B cell (primary cell): ENCODE results near the gene ATAD3B. TPM values are rescaled to one million over a fixed set of nuclear protein-coding genes. Genes with fewer than 3 reads are reported as not detected.
A peak's percentile ranks its signal among the peaks of the same experiment; 100 is the strongest.
"Not testable (repeated sequence)": the region's sequence is repeated elsewhere in the genome, so short reads cannot be mapped to it uniquely, and the experiment has no call there.

Source experiments
- ATAC-seq: fragments of 200-7000 bp; cut with Tn5 transposase; one replicate; pipeline ENCODE4 v1.10.0; 2021; ENCODE audit warnings: low read depth, mild to moderate bottlenecking, moderate number of reproducible peaks, moderate library complexity
- CTCF ChIA-PET: fragments of 350-600 bp; sonication (Branson Sonifier 250); formaldehyde crosslinking; loops from one replicate; lab custom pipeline; 2021; ENCODE audit warnings: antibody characterized with exemption, inconsistent platforms; lab: Charles Lee
- POLR2A ChIA-PET: fragments of 350-600 bp; sonication (Branson Sonifier 250); formaldehyde crosslinking; loops from one replicate; lab custom pipeline; 2021; ENCODE audit warnings: antibody characterized with exemption; lab: Charles Lee
- DNase-seq: peaks from one replicate; pipeline ENCODE4 v3.0.0; 2013
- H2AFZ ChIP-seq: 2 replicates; pipeline ENCODE4 v1.6.1; 2012; ENCODE audit warnings: mild to moderate bottlenecking, low read depth, low read length; ENCODE audit not compliant: insufficient read depth, poor library complexity, severe bottlenecking
- H3K27ac ChIP-seq, 2 donors: 1 replicate in 1 of 2; 2 replicates in 1 of 2; pipeline ENCODE4 v1.5.1; 2012 to 2013; ENCODE audit warnings: low read length in 2 of 2, mild to moderate bottlenecking in 2 of 2, moderate library complexity in 1 of 2
- H3K27me3 ChIP-seq, 4 experiments: fragments of 200-600 bp in 1 of 4; sonication (generic) in 1 of 4; replicated peaks in 1 of 4; 1 replicate in 2 of 4; 2 replicates in 2 of 4; pipeline versions ENCODE4 v1.6.1 to v1.7.0; 2013 to 2016; ENCODE audit warnings: low read length in 3 of 4, mild to moderate bottlenecking in 2 of 4, mixed read lengths in 1 of 4, moderate library complexity in 1 of 4; ENCODE audit not compliant: insufficient read depth in 4 of 4, control insufficient read depth in 3 of 4; ENCODE audit errors: control extremely low read depth in 1 of 4
- H3K36me3 ChIP-seq, 2 experiments: replicated peaks in 1 of 2; 1 replicate in 1 of 2; 2 replicates in 1 of 2; pipeline versions ENCODE4 v1.6.1 to v1.7.1; 2013; ENCODE audit warnings: low read length in 1 of 2; ENCODE audit not compliant: insufficient read depth in 2 of 2, control insufficient read depth in 1 of 2; ENCODE audit errors: control extremely low read depth in 1 of 2, extremely low read depth in 1 of 2
- H3K4me1 ChIP-seq, 2 donors: fragments of 200-600 bp in 1 of 2; sonication (generic) in 1 of 2; 1 replicate in 1 of 2; 2 replicates in 1 of 2; pipeline versions ENCODE4 v1.5.1 to v1.6.1; 2013 to 2017; ENCODE audit warnings: low read length in 2 of 2; ENCODE audit not compliant: control insufficient read depth in 2 of 2, insufficient read depth in 2 of 2
- H3K4me2 ChIP-seq: replicated peaks from 2 replicates; pipeline ENCODE3; 2012; ENCODE audit warnings: mild to moderate bottlenecking, low read depth, low read length; ENCODE audit not compliant: poor library complexity, severe bottlenecking
- H3K4me3 ChIP-seq, 5 experiments: fragments of 200-600 bp in 1 of 5; sonication (generic) in 1 of 5; 1 replicate in 3 of 5; 2 replicates in 2 of 5; pipeline versions ENCODE4 v1.5.1 to v1.7.0; 2011 to 2016; ENCODE audit warnings: low read length in 4 of 5, mild to moderate bottlenecking in 4 of 5, low read depth in 2 of 5, control low read depth in 1 of 5, moderate library complexity in 1 of 5; ENCODE audit not compliant: insufficient read depth in 1 of 5; ENCODE audit errors: control extremely low read depth in 1 of 5, extremely low read depth in 1 of 5
- H3K79me2 ChIP-seq: fragments of 200-600 bp; sonication (generic); one replicate; pipeline ENCODE4 v1.6.0; 2016; ENCODE audit warnings: low read length; ENCODE audit not compliant: control insufficient read depth, insufficient read depth
- H3K9ac ChIP-seq: fragments of 200-600 bp; sonication (generic); 2 replicates; pipeline ENCODE4 v1.6.1; 2017; ENCODE audit warnings: mild to moderate bottlenecking, low read length, moderate library complexity
- H3K9me3 ChIP-seq, 3 donors: one replicate each; pipeline versions ENCODE4 v1.6.1 to v1.7.1; 2013; ENCODE audit warnings: low read length in 2 of 3; ENCODE audit not compliant: control insufficient read depth in 2 of 3, insufficient read depth in 1 of 3; ENCODE audit errors: control extremely low read depth in 1 of 3
- H4K20me1 ChIP-seq: 2 replicates; pipeline ENCODE4 v1.6.0; 2012; ENCODE audit warnings: mild to moderate bottlenecking, low read length; ENCODE audit not compliant: insufficient read depth, control insufficient read depth, poor library complexity, severe bottlenecking
- H3K27ac Mint-ChIP-seq: one replicate; pipeline ENCODE4 v1.8.0; 2021; ENCODE audit warnings: mixed read lengths
- H3K27me3 Mint-ChIP-seq: one replicate; pipeline ENCODE4 v1.8.0; 2021; ENCODE audit warnings: mixed read lengths
- H3K4me1 Mint-ChIP-seq: one replicate; pipeline ENCODE4 v1.8.0; 2021; ENCODE audit warnings: mixed read lengths
- H3K4me3 Mint-ChIP-seq: one replicate; pipeline ENCODE4 v1.8.0; 2021; ENCODE audit warnings: mixed read lengths
- H3K9me3 Mint-ChIP-seq: one replicate; pipeline ENCODE4 v1.8.0; 2022; ENCODE audit warnings: mixed read lengths; ENCODE audit not compliant: insufficient read depth
- WGBS: methylation state at CpG from one replicate; pipeline ENCODE4 v1.1.5; 2013; ENCODE audit warnings: missing lambda C conversion rate; ENCODE audit not compliant: insufficient coverage; 5-methylcytosine and 5-hydroxymethylcytosine counted together
- intact Hi-C: fragments of 100-400 bp; cut with micrococcal nuclease; formaldehyde crosslinking; loops from one replicate; pipeline ENCODE4 v1.10.0; 2022
- polyA plus RNA-seq: library from polyadenylated mRNA; depleted of rRNA; stranded (reverse); fragments of >200 nt; gene quantifications from 2 replicates; pipeline ENCODE4 v1.2.3, GENCODE V29; 2012
- total RNA-seq, 2 donors: library from RNA; stranded (reverse); fragments of 120-200 nt in 1 of 2; gene quantifications; 1 replicate in 1 of 2; 2 replicates in 1 of 2; pipeline versions ENCODE4 v1.2.3 to v1.2.4, GENCODE V29; 2013 to 2022
- TF ChIP-seq, protein P1 (sequence below): fragments of 200-600 bp; IDR thresholded peaks from one replicate; pipeline ENCODE4 v1.8.0; 2022; ENCODE audit warnings: antibody characterized with exemption, mild to moderate bottlenecking

ATAD3B gene
- total and polyA plus RNA-seq, 2 donors (not counting 1 experiment from before 2014, with no cell fraction given), result 50.9 to 51.5 TPM

GRCh38 chr1:1495461-1495975 is 24.0 kb downstream of the ATAD3B start:
- POLR2A ChIA-PET, H3K27ac ChIP-seq, H3K27ac Mint-ChIP-seq, H3K27me3 Mint-ChIP-seq, H3K4me1 ChIP-seq, H3K79me2 ChIP-seq, CTCF ChIA-PET, H3K4me3 ChIP-seq, intact Hi-C loops, DNase-seq, ATAC-seq, H3K36me3 ChIP-seq, H2AFZ ChIP-seq, H3K9ac ChIP-seq, H3K4me2 ChIP-seq, H3K27me3 ChIP-seq, H3K4me3 Mint-ChIP-seq, H3K4me1 Mint-ChIP-seq, H3K9me3 Mint-ChIP-seq, H4K20me1 ChIP-seq: not testable (repeated sequence)
- peaks cover 0 to 25% (median 1%) of the 10 kb centered on the region in 3 donors for H3K9me3 ChIP-seq
- WGBS, result 97% methylated on average over 5 of the region's 18 CpGs

DNA sequence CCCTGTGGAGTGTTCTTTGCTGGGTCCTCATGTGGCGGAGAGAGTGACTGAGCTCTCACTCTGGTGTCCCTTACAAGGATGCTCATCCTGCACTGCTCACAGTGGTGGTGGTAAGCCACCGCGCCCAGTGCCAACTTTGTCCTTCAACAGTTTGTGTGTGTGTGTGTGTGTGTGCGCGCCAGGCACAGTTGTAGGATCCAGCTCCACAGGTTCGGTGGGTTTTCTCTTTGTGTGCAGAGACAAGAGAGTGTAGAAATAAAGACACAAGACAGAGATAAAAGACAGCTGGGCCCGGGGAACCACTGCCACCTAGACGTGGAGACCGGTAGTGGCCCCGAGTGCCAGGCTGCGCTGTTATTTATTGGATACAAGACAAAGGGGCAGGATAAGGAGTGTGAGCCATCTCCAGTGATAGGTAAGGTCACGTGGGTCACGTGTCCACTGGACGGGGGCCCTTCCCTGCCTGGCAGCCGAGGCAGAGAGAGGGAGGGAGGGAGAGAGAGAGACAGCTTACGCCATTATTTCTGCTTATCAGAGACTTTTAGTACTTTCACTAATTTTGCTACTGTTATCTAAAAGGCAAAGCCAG is 33.3 kb downstream of the ATAD3B start:
- Histone ChIP-seq H3K27ac (peak overlapping the region; percentile 58 to 82), H3K9ac (peak overlapping the region; percentile 32), H2AFZ (peak overlapping the region; percentile 49), H3K4me3 (peak overlapping the region in 4 of 5 experiments; percentile 19 to 44 (median 26)), H3K4me2 (peak overlapping the region; percentile 60)
- H3K9me3 Mint-ChIP-seq, H3K9me3 ChIP-seq, H4K20me1 ChIP-seq, H3K79me2 ChIP-seq, H3K27me3 ChIP-seq, H3K36me3 ChIP-seq, H3K27me3 Mint-ChIP-seq, H3K4me1 ChIP-seq: not testable (repeated sequence)
- Mint-ChIP-seq H3K4me3 (peak overlapping the region; percentile 93), H3K27ac (peak overlapping the region; percentile 93), H3K4me1 (peaks cover 10% of the 10 kb centered on the region)
- TF ChIP-seq, protein P1, sequence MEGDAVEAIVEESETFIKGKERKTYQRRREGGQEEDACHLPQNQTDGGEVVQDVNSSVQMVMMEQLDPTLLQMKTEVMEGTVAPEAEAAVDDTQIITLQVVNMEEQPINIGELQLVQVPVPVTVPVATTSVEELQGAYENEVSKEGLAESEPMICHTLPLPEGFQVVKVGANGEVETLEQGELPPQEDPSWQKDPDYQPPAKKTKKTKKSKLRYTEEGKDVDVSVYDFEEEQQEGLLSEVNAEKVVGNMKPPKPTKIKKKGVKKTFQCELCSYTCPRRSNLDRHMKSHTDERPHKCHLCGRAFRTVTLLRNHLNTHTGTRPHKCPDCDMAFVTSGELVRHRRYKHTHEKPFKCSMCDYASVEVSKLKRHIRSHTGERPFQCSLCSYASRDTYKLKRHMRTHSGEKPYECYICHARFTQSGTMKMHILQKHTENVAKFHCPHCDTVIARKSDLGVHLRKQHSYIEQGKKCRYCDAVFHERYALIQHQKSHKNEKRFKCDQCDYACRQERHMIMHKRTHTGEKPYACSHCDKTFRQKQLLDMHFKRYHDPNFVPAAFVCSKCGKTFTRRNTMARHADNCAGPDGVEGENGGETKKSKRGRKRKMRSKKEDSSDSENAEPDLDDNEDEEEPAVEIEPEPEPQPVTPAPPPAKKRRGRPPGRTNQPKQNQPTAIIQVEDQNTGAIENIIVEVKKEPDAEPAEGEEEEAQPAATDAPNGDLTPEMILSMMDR, result peak; percentile 79
- ChIA-PET POLR2A (interaction anchor here (0.7 to 1.2 kb wide), 2 partner anchors 97 to 130 kb away, joined by 3 to 7 read pairs; partner anchors contain the start of gene AURKAIP1), CTCF (interaction anchor here (0.7 to 1.5 kb wide), 8 partner anchors 63 to 382 kb away, joined by 3 to 4 read pairs (median 3); partner anchors contain the start of gene CCNL2)
- DNase-seq (peak; percentile 72), ATAC-seq (peak; percentile 48)
- 38% methylated on average over 13 of the region's 16 CpGs for WGBS
- intact Hi-C loops, result loop anchor here (2.0 kb wide), 2 partner anchors 34 to 98 kb away; partner anchors contain the start of genes ATAD3B and MRPL20
